ENCODE results near the gene CTCF.

The CTCF gene

GRCh38 chr16:67673712-67674580, 111.6 kb downstream of the CTCF start:
- TF ChIP-seq ZFX (IDR thresholded peaks at IDR 0.05), result no peak
- TF ChIP-seq CTCF (conservative IDR thresholded peaks at IDR 0.05), result no peak
- H3K27ac ChIP-seq, result peak overlapping the region; percentile 86

- peak overlapping the region; percentile 86 for H3K27ac ChIP-seq
- TF ChIP-seq CTCF (conservative IDR thresholded peaks at IDR 0.05), result no peak
- no peak for TF ChIP-seq ZFX (IDR thresholded peaks at IDR 0.05)
Observed at GRCh38 chr16:67674851-67675578, 112.7 kb downstream of the CTCF start.

GRCh38 chr16:67675579-67675935, 113.2 kb downstream of the CTCF start:
- H3K27ac ChIP-seq, result peak overlapping the region; percentile 86
- TF ChIP-seq ZFX (IDR thresholded peaks at IDR 0.05), result no peak
- TF ChIP-seq CTCF (conservative IDR thresholded peaks at IDR 0.05), result no peak

GRCh38 chr16:67675999-67676398, 113.7 kb downstream of the CTCF start:
- peak overlapping the region; percentile 86 for H3K27ac ChIP-seq
- TF ChIP-seq CTCF (conservative IDR thresholded peaks at IDR 0.05) (no peak), ZFX (IDR thresholded peaks at IDR 0.05) (no peak)

GRCh38 chr16:67676516-67676915, 114.2 kb downstream of the CTCF start:
- TF ChIP-seq ZFX (IDR thresholded peaks at IDR 0.05) (no peak), CTCF (conservative IDR thresholded peaks at IDR 0.05) (no peak)
- H3K27ac ChIP-seq, result peak overlapping the region; percentile 86

- no peak for TF ChIP-seq CTCF (conservative IDR thresholded peaks at IDR 0.05)
- no peak for TF ChIP-seq ZFX (IDR thresholded peaks at IDR 0.05)
Observed at GRCh38 chr16:67676939-67677338, 114.6 kb downstream of the CTCF start.

GRCh38 chr16:67677712-67678111, 115.4 kb downstream of the CTCF start:
- no peak for TF ChIP-seq CTCF (conservative IDR thresholded peaks at IDR 0.05)
- TF ChIP-seq ZFX (IDR thresholded peaks at IDR 0.05), result no peak
- peak overlapping the region; percentile 86 for H3K27ac ChIP-seq

More at GRCh38 chr16:67676939-67677338, 114.6 kb downstream of the CTCF start:
- peak overlapping the region; percentile 86 for H3K27ac ChIP-seq

Data from C4-2B (cell line).